ENCODE data around the gene LAMB3.

LAMB3 gene

DNA sequence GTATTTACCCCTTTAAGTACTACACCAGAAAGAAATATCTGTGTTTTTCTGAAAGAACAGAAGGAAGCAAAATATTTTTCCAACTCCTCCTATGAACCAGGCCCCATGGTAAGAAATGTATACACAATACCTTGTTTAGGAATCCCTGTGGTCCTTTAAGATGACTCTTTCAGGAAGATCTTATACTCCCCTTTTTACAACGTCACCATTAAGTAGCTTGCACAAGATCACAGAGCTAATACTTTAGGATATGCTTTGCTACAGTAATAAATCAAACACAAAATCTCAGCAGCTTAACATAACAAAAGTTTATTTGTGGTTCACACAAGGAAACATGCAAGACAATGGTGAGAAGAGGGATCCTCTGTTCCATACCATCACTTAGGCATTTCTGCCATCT lies 8.8 kb upstream of the LAMB3 start:
- no peak for DNase-seq (ENCODE audit: low read depth)

DNA sequence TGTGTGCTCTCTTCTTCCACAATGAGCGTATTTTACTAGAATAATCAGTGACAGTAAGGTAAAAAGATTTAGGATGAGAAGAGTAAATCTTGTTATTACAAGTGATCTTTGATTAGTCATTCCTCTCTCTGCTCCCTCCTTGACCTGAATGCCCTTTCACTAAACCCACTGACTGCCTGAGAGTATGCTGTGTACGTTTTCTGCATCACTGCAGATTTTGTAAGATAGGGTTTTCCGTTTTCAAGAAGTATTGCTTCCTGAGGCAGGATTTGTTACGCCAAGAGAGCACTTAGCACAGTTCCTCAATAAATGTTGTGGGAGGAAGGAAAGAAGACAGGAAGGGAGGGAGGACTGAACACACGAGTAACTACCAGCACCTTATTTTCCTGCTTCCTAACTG lies 7.7 kb upstream of the LAMB3 start:
- DNase-seq (ENCODE audit: low read depth) = no peak

DNA sequence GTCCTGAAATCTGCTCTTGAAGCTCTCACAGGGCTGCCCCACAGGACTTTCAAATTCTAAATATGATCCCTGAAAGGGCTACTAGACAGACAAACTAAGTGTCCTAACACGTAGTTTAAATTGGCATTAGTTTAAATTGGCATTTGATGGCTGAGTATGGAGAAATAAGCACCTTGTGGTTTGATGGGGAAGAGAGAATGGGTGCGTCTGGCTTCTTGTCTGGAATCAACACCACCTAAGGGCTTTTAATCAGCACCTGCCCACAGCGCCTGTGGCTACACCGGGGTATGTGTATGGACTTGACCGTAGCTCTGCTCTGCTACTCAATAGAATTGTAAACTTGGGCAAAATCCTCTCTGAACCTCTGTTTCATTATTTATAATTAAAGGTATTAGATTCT lies 5.7 kb upstream of the LAMB3 start:
- DNase-seq (ENCODE audit: low read depth) = no peak

DNA sequence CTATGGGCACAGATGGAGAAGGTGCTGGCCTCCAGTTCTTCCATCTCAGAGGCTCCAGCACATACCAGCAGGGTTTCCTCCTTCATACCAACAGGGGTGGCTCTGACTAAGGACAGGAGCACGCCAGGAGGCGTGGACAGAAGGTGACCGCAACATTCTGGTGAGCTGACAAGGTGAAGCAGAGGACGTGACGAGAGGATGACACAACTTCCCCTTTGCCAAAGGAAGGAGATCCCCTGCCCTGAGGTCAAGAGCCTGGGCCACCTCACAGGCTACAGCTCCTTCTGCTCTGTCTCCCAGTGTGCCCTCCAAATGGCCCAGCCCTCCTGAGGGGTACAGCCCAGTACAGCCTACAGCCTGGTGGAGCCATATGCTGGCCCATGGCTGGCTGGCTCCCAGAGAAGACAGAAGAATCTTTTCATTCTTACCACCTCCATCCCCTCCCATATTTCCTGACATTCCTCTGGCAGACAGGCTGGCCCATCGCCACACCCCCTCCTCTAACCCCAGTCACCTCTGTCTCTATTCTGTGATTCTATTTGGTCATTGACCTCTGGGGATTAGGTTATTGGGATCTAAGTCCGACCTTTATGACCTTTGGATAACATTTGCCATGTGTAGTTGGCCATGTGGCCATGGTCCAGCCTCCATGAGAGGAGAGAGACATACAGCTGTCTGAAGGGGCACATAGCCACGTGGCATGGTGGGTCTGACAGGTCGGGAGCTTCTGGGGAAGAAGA lies 5.1 kb upstream of the LAMB3 start:
- DNase-seq (ENCODE audit: low read depth) = no peak

DNA sequence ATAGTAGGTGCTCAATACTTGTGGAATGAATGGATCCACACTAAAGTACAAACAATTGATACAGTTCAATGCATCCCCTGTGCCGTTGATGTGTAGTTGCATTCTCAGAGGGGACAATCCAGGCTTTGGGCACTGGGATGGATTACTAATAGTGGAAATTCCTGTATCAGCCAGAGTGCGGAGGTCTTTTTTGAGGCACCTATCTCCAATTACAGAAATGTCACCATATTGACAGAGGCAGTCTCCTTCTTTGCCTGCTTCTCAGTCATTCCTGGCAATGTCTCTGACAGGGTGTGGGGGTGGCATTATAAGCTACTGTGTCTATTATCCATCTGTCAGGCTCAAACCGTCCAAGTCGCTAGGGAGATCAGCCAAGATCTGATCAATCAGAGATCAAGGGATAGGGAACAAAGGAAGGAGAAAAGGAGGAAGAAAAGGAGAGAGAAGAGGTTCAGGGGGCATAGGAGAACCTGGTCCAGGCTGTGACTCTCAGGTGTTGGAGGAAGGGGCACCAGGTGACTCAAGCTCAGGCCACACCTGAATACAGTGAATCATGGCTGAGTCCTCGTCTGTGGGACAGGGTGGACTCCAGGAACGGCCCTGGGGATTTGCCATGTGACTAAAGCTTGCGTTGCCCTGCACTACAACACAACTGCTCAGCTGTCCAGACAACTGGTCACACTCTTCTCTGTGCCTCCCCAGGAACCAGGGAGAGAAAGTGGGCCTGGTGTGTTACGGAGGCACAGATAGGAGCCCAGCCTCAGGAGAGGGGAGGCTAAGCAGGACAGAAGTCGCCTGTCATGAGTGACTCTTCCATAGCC lies 3.4 kb upstream of the LAMB3 start:
- DNase-seq (ENCODE audit: low read depth) = no peak

DNA sequence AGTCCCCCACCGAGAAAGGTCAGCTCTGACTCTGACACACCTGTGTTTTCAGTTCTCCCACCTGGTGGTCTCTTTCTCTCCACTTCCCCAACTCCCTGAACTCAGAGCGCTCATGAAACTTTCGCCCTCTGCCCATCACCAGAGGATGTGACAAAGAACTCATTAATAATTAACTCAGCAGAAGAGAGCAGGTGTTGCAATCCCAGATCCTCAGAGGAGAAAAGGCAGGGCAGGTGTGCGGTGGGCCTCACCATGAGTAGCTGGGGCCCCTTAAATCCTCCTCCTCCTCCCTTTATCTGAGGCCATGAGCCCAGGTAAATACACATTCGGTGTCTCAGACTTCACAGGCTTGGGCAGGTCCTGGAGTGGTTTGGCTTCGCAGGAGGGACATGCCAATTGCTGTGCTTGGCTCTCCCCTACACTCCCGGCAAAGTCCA lies 1.7 kb upstream of the LAMB3 start:
- no peak for DNase-seq (ENCODE audit: low read depth)

DNA sequence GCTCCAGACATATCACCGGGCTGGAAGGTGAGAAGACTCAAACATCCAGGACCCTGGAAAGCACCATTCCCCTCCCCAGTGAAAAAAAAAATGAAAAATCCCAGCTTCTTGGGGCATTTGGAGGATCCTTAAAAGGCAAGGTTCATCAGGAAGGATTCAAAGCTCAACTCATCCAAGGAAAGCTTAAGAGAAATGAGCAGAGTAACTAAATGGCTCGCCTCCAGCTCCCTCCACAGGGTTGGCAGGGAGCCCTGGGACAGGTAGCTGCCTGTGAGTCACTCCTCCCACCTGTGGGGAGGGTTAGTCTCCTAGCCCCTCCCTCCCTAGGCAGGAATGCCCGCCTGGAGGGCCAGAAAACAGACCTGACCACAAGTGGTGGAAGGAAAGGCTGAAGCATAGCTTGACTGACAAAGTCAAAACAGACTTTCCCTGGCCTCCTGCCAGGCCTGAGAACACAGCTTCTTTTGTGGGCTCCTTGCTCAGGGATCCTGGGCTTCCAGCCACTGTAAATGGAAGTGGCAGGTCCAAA lies 712 bp upstream of the LAMB3 start:
- DNase-seq (ENCODE audit: low read depth) = no peak

DNA sequence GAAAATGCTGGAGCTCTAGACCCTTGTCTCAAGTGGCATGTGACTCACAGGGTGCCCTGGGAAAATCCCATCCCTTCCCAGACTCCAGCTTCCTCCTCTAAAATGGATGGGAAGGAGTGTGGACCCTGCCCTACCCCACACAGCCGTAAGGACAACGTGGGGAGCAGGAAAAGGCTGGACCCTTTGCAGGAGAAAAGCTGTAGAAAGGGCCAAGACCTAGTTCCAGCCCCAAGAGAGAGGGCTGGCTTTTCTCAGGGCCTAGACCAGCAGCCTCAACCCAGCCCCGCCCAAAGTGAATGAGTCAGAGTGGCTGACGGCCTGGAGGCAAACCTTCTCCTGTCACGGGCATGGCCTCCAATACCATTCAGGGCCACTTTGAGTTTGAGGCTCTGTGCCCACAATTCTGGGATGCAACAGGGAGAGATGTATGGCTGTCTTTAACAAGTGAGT lies 1.1 kb downstream of the LAMB3 start:
- no peak for DNase-seq (ENCODE audit: low read depth)

DNA sequence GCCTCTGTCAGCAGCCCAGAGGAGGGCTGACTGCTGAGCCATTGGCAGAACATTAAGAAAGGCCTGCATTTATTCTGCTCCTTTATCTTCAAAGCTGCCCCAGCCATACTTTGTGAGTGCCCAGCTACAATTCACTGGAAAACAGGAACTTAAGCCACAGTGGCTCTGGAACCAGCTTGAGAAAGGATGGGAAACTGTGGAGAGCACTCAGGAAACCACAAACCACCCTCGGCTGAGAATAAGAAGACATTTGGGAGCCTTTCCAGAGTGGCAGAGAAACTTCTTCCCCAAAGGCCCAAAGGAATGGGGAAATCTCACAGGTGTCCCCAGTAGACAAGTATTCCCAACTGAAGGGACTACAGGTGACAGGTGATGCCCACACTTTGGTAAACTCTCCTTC lies 1.8 kb downstream of the LAMB3 start:
- DNase-seq (ENCODE audit: low read depth) = no peak

DNA sequence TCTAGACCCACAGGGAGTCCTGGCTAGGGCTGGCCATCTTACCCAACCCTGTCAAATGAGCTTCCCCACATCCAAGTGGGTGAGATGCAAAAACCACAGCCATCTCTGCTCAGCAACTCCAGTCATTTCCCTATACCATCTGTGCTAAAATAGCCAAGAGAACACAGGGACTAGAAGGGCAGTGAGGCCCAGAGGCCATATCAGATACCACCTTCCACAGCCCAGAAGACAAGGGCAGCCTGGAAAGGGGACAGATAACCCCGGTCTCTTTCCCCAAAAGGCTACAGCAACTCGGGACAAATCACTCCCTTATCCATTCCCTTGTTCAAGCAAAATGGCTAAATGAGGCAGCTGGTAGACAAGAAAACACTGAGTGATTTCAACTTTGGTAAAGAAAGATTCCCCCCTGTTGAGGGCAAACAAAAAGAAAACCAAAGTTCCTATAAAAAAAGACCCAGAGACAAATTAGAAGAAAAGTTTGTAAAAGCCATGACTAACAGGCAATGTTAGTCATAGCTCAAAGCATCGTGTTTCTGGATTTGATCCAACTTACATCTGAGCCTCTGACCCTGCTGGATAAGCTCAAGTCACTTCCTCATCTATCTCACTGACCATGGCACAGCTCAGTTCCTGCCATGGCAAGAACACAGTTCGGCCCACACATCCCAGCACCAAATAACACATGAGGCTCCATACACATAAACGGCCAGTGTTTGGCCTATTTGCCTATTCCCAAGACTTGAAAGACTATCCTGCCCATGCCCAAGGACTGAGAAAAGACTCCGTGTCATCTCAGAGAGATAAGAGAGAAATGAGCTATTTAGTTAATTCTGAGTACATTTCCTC lies 3.1 kb downstream of the LAMB3 start:
- DNase-seq (ENCODE audit: low read depth) = peak; percentile 83

DNA sequence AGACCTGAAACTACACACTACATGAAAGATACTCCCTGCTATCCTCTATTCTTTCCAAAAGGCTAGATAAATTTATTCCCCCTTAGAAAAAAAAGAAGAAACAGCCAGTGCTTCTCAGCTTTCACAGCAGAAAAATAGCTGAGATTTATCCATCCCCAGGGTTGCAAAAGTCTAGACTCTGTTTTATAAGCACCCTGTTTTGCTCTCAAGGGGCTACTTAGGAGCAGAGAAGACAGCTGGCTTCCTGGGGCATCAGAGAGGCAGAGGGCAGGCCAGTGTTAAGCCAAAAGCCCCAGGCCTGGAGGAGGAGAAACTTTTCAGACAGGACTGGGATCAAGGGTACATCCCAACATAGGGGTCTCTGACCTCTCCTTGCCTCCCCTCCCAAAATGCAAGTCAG lies 3.9 kb downstream of the LAMB3 start:
- no peak for DNase-seq (ENCODE audit: low read depth)

DNA sequence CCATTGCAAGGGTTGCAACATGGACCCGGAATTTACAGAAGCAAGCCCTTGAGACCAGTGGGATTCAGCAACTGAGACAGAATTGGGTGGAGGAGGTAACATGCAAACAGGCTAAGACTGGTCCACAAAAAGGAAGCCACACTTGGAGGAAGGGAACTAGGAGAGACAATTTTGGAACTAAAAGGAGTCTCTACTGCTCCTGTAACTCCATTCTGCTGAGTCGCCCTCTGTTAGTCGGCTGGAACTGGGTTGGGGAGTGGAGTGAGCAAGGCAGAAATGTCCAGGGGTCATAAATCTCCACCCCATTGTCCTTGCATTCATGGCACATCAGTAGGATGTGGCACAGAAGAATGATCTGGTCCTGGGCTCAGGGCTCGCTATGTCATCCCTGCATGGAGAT lies 5.1 kb downstream of the LAMB3 start:
- no peak for DNase-seq (ENCODE audit: low read depth)

DNA sequence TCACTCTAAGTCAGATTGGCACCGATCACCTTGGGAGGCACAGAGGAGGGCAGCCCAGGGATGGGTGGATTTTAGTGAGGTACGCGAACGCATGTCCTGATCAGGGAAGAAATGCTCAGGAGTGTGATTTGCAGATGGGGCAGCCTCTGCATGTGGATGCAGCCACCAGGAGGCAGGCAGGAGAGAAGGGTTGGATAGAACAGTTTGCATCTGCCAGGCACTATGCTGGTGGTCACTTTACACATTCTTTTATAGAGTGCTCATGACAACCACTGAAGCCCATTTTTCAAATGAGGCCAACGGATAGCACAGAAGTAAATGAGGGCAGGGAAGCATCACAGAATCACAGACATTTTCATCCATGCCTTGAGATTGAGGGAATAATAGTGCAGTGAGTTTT lies 5.7 kb downstream of the LAMB3 start:
- no peak for DNase-seq (ENCODE audit: low read depth)

DNA sequence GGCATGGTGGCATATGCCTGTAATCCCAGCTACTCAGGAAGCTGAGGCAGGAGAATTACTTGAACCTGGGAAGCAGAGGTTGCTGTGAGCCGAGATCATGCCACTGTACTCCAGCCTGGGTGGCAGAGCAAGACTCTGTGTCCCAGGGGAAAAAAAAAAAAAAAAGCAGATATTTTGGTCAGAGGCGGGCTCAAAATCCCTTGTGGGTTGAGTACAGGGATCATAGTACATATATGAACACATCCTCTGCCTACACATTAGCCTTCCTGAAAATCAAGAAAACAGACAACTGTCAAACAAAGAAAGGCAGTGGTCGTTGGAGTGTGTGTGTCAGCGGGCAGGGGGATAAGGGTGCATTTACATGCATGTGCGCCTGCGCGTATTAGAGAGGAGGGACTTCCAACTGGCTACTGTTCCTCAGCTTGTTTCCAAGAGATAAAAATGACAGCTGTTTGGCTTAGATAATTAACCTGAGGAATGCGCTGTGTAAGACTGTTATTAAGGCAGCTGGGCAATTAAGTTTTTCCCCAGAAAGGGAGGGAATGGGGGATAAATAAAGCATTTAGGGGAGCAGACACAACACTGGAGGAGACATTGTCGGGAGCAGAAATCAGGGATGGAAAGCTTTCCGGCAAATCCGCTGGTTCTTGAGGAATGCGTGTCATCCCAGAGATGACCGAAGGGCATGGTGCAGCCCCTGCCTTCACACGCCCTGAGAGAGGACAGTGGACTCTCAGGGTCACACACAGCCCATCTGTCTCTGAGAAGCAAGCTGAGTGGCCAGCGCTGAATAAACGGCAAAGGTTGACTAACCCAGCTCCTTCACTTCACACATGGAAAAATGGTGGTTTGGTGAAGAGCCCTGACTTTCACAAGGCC lies 6.4 kb downstream of the LAMB3 start:
- DNase-seq (ENCODE audit: low read depth) = no peak

DNA sequence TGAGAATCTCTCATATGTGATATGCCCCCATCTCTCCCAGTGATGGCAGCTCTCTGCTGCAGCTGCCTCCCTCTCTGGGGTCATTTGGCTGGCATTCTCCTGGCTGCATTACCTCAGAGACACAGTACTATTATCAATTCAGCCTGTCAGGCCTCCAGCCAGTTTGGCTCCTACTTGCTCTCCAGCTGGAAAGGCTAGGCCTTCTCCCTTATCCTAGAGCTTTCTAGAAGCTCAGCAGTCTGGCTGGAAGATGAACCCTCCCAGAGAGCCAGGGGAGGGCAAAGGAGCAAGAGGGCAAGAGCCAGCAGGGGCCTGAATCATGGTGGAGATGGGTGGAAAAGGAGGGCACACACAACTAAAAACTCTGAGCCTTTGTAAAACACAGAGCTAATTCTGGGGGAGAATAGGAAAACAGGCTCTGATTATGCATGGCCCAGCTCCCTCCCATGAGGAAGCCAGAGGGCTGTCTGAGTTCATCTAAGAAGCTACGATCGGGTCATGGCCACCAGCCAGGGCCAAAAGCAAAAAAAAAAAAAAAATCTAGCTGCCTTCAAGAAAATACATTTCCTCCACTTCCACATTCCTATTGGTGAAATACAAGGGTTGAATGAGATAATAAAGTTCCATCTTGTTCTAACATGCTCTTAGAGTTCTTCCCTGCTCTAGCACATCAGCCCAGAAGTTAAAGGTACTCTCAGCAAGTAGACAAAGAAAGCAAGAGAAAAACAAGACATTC lies 8.8 kb downstream of the LAMB3 start:
- no peak for DNase-seq (ENCODE audit: low read depth)

DNA sequence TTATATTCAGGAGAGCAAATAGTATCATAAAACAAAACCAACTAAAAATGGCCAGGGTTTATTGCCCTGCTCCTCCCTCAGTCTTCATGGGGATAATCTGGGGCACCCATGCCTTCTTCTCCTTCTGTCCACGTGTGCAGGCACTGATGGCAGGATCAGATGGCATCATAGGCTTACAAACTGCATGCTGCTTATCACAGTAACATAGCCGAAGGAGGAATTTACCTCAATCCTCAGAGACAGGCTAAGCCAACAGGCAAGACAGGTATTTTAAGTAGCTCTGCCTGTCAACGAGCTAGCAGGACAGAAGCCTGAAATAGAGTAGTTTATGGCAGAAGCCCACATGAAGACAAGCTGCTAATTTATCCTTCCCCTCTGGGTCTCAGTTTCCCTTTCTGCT lies 9.4 kb downstream of the LAMB3 start:
- no peak for DNase-seq (ENCODE audit: low read depth)

DNA sequence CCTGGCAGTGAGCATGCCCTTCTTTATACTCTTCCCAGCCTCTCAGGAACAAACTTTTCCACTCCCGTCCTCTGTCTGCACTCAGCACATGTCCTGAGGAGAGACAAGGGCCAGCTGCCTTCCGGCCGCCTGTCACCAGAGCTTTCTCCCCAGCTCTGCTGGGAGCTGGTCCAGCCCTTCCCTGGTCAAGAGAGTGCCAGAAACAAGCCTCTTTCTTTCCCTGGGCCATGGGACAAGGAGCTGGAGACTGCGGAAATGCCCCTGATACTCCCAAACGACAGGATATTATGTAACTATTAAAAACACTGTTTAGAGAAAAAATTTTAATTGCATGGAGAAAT lies 10.4 kb downstream of the LAMB3 start:
- DNase-seq (ENCODE audit: low read depth) = no peak

DNA sequence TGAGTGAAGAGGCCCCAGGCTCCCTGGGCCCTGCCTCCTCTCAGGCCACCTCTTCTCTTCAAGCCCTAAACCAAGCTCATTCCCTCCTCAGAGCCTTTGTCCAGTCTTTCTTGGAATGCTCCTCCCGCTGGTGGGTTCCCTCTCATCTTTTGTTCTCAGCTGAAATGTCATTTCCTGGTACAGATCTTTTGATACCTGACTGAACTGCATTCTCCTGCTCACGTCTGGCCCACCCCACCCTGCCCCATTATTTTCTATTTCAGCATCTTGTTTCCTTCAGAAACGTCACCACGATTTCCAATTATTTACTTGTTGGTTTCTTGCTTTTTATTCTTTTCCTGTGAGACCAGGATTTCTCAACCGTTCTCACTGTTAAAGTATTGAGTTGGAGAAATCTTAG lies 16.4 kb downstream of the LAMB3 start:
- DNase-seq (ENCODE audit: low read depth) = no peak

DNA sequence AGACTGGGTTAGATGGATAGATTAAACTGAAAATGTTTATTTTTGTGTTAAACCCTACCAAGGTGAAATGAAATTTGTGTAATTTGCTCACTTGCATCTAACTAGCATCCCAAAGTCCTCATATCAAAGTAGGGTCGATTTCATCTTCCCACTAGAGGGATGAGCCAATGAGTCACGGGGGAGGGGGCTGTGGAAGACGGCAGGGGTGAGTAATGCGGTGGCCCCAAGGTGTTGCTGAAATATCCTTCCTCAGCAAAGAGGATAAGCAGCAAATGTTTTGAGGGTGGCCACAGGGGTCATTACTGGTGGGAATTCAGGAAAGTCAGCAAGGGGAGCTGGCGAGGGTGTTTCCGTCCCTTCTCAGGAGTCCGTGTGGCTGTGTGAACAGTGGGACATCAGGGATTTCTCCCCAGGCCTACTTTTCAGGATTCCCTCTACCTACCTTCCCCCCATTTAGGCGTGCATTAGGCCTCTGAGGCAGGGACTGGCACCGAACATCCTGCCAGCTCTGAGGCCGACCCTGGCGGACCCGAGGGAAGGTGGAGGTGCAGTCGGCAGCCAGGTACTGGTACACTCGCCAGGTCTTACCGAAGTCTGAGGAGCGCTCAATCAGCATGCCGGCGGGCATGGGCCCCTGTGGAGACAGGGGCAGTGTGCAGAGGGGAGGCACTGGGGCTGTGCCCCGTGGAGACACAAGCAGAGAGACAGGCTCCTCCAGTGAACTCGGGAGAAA lies 18.1 kb downstream of the LAMB3 start:
- DNase-seq (ENCODE audit: low read depth) = no peak

DNA sequence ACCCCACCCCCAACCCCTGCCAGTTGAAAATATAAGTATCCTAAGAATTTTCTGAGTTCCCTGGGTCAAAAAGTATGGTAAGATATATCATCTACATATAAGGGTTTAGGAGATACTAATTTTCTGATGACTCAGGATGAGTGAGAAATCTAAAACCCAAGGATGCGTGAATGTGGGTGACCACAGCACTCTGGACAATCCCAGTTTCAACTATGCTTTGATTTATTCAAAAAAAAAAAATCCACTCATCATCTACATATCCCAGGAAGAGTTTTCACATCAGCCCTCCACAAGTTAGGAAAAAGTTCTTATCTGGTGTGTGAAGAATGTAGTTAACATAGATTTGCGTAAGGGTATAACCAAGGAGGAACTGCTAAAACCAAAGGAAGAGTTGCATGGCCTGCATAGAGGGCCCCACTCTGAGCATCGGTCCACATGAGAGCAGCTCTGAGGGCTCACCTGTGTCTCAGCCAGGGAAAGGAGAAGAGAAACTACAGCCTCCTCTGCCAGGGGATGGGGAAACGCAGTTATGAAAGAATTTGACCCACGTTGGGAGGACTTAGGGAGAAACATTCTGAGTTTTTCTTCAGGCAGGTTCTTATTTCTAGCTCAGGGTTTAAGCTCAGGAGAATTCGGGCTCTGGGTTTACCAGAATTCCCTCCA lies 18.8 kb downstream of the LAMB3 start:
- no peak for DNase-seq (ENCODE audit: low read depth)

All from GM04504 (cell line).